GM18951 (cell line): ENCODE measurements around the gene RBM19.

Experiments used
- POLR2A ChIP-seq: IDR thresholded peaks from 4 replicates; pipeline ENCODE4 v1.6.1; 2011; ENCODE audit warnings: mild to moderate bottlenecking; ENCODE audit not compliant: insufficient read length, insufficient read depth; ENCODE audit errors: extremely low read depth
- in situ Hi-C: fragments of 300-500 bp; cut with MboI; formaldehyde crosslinking; loops from one replicate; pipeline ENCODE4 v1.12.0; 2022; ENCODE audit warnings: low sequenced_read_pairs, mixed read lengths, inconsistent platforms; ENCODE audit not compliant: unreplicated experiment

The RBM19 gene

GRCh38 chr12:113796852-113797534 lies 169.1 kb downstream of the RBM19 start:
- in situ Hi-C loops: no loop called here
- TF ChIP-seq POLR2A: no peak

DNA sequence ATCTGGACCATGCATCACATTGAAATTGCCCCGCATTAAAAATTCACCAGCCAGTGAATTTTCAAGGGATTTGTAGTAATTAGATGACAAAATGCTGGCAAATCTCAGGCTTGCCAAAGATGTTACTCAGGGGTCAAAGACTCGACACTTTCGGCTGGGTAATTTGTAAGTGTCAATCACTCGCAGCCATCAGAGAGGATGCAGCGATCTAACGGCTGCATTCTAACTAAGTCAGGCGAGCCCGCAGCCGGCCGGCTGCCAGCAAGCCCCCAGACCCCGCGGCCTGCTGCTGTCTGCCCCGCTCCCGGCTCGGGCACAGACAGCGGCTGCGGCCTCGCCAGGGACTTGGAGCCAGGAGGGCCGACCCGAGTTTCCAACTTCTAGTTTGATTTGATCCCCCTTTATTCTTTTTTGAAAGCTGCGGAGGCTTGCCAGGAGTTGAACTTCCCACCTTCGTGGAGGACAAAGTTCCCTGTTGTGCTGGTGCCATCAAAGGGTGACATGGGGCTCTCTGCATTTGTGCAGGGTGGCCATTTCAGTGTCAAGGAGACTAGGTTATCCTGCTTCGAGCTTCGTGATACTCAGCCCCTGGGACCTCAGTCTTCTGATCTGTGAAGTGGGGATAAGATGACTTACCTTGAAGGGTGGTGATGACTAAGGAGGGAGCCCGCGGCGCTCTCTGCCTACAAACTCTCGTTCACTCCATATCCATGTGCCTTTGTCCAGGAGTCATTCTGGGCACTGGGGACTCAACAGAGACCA lies 169.9 kb downstream of the RBM19 start:
- in situ Hi-C loops: no loop called here
- TF ChIP-seq POLR2A: no peak

GRCh38 chr12:113795445-113795844 lies 170.7 kb downstream of the RBM19 start:
- in situ Hi-C loops: no loop called here
- TF ChIP-seq POLR2A: no peak

GRCh38 chr12:113794774-113795173 lies 171.4 kb downstream of the RBM19 start:
- TF ChIP-seq POLR2A: no peak
- in situ Hi-C loops: no loop called here

DNA sequence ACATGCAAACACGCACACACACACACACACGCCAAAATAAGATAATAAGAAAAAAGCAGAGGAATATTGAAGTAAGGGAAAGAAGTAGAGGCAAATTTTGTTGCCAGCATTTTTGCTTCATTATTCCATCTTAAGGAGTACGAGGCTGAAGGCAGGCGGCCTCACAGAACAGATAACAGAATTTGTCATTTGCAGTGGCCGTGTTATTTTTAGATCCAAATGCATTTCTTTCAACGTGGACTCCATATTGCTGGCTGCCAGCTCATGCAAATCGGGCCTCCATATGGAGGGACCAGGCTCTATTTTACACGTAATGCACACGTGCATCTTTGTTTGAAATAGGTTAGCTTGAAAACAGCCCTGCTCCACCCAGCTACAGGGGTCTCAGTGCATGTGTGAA lies 172.9 kb downstream of the RBM19 start:
- TF ChIP-seq POLR2A: no peak
- in situ Hi-C loops: no loop called here

DNA sequence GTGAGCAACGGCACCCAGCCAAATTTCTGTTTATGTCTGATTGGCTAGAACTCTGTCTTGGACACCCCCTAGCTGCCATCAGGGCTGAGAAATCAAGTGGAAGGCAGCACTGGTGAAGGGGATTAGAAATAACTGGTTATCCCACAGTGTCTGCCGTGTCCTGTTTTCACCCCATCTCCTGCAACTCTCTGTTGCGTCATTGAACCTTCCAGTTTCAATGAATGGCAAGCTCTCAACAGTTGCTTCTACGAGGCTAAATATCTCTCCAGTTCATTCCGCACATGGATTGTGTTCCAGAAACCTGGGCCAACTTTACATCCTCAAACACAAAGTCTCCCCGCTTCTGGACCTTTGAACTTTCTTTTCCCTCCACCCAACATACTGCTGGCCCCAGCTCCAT lies 173.7 kb downstream of the RBM19 start:
- TF ChIP-seq POLR2A: no peak
- in situ Hi-C loops: no loop called here

- in situ Hi-C loops: no loop called here
Observed at GRCh38 chr12:113788020-113788856, 177.9 kb downstream of the RBM19 start.

GRCh38 chr12:113786107-113786506 lies 180.0 kb downstream of the RBM19 start:
- no peak for TF ChIP-seq POLR2A
- in situ Hi-C loops: no loop called here

More at GRCh38 chr12:113788020-113788856, 177.9 kb downstream of the RBM19 start:
- TF ChIP-seq POLR2A: no peak

- in situ Hi-C loops: no loop called here
- no peak for TF ChIP-seq POLR2A
Observed at GRCh38 chr12:113783811-113784210, 182.3 kb downstream of the RBM19 start.

GRCh38 chr12:113782873-113783272 lies 183.3 kb downstream of the RBM19 start:
- in situ Hi-C loops: no loop called here

DNA sequence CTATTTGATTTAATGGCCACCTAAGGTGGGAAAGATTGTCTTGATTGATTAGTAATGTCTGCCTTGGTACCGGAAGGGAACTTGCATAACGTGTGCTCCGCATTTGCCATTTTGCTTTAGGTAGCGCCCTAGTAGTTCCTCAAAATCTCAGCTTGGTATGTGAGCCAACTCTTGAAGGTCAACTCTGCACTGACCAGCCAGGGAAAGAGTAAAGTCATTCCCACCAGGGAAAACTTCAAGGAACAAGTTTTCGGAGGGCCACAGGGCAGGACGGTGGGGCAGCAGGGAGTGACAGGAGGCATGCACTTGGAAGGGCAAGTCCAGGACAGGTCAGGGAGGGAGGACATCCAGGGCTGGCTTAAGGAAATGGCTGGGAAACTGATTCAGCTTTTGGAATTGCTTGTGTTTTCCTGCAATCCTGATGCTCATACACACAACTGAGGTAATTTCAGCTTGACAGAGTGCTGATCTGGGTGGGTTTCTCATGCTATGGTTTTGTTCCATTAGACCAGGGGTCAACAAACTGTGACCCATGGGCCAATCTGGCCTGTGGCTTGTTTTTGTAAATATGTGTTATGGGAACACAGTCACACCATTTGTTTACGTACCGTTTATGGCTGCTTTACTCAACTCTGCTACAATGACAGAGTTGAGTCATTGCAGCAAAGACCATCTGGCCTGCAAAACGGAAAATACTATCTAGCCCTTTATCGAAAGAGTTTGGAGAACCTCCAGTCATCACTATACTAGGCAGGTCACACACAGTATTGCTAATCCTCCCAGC lies 184.5 kb downstream of the RBM19 start:
- TF ChIP-seq POLR2A: no peak
- in situ Hi-C loops: no loop called here

More at GRCh38 chr12:113782873-113783272, 183.3 kb downstream of the RBM19 start:
- TF ChIP-seq POLR2A: no peak

DNA sequence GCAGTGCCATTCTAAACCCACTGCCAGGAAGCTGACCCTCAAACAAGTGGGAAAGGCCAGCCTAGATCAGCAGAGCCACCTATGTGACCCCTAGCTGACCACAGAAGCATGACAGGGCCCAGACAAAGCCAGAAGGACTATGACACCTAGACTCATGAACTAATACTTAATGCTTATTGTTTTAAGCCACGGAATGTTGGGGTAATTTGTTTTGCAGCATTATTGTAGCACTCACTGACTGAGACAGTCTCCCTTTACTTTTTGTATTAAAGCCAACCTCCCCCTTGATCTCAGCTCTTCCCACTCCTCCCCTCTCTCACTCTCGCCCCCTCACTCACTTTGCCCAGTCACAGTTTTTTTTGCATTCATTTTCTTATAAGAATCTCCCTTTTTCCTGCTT lies 186.4 kb downstream of the RBM19 start:
- TF ChIP-seq POLR2A: no peak
- in situ Hi-C loops: no loop called here

DNA sequence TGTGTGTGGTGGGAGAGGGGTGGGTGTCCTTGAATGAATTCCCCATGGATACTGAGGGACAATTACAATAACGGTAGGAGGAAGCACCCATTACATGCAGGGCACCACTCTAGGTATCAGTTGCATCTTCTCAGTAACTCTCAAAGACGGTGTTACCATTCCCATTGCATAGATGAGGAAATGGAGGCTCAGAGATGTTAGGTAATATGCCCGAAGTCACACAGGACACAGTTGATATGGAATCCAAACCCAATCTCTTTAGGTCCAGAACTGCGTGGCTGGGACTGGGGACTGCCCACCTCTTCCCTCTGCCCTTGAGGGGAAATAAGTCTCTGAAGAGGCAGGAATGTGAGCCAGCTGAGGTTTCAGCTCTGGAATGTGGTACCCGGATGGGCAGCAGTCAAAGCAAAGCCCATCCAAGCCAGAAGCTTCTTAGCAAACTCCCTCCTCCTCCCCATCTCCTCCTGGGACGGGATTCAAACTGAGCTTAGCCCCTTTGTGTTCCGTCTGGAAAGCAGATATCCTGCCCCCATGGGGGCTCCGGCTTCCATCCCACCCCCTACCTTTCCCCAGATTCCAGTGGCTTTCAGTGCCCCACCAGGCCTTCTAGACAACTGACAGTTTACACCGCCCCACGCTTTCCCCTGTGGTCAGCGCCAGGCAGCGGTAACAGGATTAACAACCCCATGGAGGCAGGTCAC lies 187.5 kb downstream of the RBM19 start:
- in situ Hi-C loops: no loop called here
- no peak for TF ChIP-seq POLR2A
